ENCODE measurements around the gene LNPEP.

Gene LNPEP

GRCh38 chr5:96963267-96963666 is 27.4 kb downstream of the LNPEP start:
- no peak for FAIRE-seq

- no peak for FAIRE-seq
Measured at GRCh38 chr5:96966801-96967200, 30.9 kb downstream of the LNPEP start.

- FAIRE-seq, result no peak
Measured at GRCh38 chr5:96967400-96967799, 31.5 kb downstream of the LNPEP start.

- FAIRE-seq, result no peak
Measured at GRCh38 chr5:96968074-96968473, 32.2 kb downstream of the LNPEP start.

GRCh38 chr5:96968614-96969013 is 32.7 kb downstream of the LNPEP start:
- no peak for FAIRE-seq

- FAIRE-seq, result no peak
Measured at GRCh38 chr5:96969366-96969765, 33.5 kb downstream of the LNPEP start.

GRCh38 chr5:96972599-96973334 is 36.9 kb downstream of the LNPEP start:
- no peak for FAIRE-seq

- FAIRE-seq, result no peak
Measured at GRCh38 chr5:96973532-96974401, 37.9 kb downstream of the LNPEP start.

- FAIRE-seq, result no peak
Measured at GRCh38 chr5:96975656-96976055, 39.8 kb downstream of the LNPEP start.

GRCh38 chr5:96977228-96977627 is 41.3 kb downstream of the LNPEP start:
- FAIRE-seq, result no peak

- no peak for FAIRE-seq
Measured at GRCh38 chr5:96978812-96979449, 43.1 kb downstream of the LNPEP start.

GRCh38 chr5:96984506-96985192 is 48.8 kb downstream of the LNPEP start:
- no peak for FAIRE-seq

GRCh38 chr5:96986450-96986849 is 50.6 kb downstream of the LNPEP start:
- FAIRE-seq, result no peak

- no peak for FAIRE-seq
Measured at GRCh38 chr5:96990102-96990501, 54.2 kb downstream of the LNPEP start.

- FAIRE-seq, result no peak
Measured at GRCh38 chr5:96991708-96992107, 55.8 kb downstream of the LNPEP start.

GRCh38 chr5:96993760-96994159 is 57.9 kb downstream of the LNPEP start:
- no peak for FAIRE-seq

GRCh38 chr5:96994493-96994892 is 58.6 kb downstream of the LNPEP start:
- FAIRE-seq, result no peak

- FAIRE-seq, result no peak
Measured at GRCh38 chr5:96995419-96995818, 59.5 kb downstream of the LNPEP start.

- peak; percentile 70 for FAIRE-seq
Measured at GRCh38 chr5:96997265-96997859, 61.5 kb downstream of the LNPEP start.

- no peak for FAIRE-seq
Measured at GRCh38 chr5:96999856-97000255, 64.0 kb downstream of the LNPEP start.

GRCh38 chr5:97000391-97000790 is 64.5 kb downstream of the LNPEP start:
- no peak for FAIRE-seq

- FAIRE-seq, result no peak
Measured at GRCh38 chr5:97002983-97003382, 67.1 kb downstream of the LNPEP start.

All from TTC549 (cell line).